ENCODE measurements around the gene TAS2R5.

DNA sequence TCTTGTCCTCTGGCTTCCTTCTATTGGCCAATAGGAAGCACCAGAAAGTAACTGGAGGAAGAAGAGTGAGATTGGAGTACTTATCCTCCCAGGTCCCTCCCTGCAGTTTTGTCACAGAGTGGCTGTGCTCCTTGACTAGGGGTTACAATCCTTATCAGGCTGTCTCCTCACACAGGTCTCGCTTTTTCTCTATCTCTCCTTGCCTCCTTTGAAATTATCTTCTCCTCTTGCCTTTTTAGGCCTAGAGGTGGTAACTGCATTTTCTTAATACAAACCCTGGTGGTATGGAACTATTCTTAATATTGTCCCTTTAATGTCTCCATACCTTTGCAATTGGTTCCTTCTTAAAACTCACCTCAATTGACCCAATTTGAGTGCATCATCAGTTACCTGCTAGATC, 48.6 kb downstream of the TAS2R5 start:
- TF ChIP-seq FOXP2 (optimal IDR thresholded peaks at IDR 0.05; ENCODE audit: borderline replicate concordance, extremely low read depth, extremely low read length, insufficient read depth): no peak
- TF ChIP-seq, protein P1, sequence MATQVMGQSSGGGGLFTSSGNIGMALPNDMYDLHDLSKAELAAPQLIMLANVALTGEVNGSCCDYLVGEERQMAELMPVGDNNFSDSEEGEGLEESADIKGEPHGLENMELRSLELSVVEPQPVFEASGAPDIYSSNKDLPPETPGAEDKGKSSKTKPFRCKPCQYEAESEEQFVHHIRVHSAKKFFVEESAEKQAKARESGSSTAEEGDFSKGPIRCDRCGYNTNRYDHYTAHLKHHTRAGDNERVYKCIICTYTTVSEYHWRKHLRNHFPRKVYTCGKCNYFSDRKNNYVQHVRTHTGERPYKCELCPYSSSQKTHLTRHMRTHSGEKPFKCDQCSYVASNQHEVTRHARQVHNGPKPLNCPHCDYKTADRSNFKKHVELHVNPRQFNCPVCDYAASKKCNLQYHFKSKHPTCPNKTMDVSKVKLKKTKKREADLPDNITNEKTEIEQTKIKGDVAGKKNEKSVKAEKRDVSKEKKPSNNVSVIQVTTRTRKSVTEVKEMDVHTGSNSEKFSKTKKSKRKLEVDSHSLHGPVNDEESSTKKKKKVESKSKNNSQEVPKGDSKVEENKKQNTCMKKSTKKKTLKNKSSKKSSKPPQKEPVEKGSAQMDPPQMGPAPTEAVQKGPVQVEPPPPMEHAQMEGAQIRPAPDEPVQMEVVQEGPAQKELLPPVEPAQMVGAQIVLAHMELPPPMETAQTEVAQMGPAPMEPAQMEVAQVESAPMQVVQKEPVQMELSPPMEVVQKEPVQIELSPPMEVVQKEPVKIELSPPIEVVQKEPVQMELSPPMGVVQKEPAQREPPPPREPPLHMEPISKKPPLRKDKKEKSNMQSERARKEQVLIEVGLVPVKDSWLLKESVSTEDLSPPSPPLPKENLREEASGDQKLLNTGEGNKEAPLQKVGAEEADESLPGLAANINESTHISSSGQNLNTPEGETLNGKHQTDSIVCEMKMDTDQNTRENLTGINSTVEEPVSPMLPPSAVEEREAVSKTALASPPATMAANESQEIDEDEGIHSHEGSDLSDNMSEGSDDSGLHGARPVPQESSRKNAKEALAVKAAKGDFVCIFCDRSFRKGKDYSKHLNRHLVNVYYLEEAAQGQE (IDR thresholded peaks at IDR 0.05; ENCODE audit: insufficient read depth in 1 of 2, low read depth in 2 of 2, low read length in 2 of 2): no peak
- TF ChIP-seq POLR2AphosphoS5 (IDR thresholded peaks at IDR 0.05; ENCODE audit: low read depth, low read length): no peak
- TF ChIP-seq TAF1 (IDR thresholded peaks at IDR 0.05; ENCODE audit: borderline replicate concordance, insufficient read depth, low read length): no peak
